GM12878 (cell line): ENCODE data around the gene REEP2.

Experiments
- EGR1 ChIP-seq, 2 experiments: IDR thresholded peaks; 1 replicate in 1 of 2; 2 replicates in 1 of 2; pipeline ENCODE4 v1.6.1; 2011 to 2012; ENCODE audit warnings: low read depth in 2 of 2, low read length in 2 of 2, borderline replicate concordance in 1 of 2, mild to moderate bottlenecking in 1 of 2, moderate library complexity in 1 of 2
- JUND ChIP-seq: IDR thresholded peaks from 2 replicates; pipeline ENCODE4 v1.6.1; 2012; ENCODE audit warnings: low read depth, mild to moderate bottlenecking, low read length, improper control_type of control experiment, moderate library complexity
- POLR2A ChIP-seq: IDR thresholded peaks from 2 replicates; pipeline ENCODE4 v1.6.1; 2011; ENCODE audit warnings: low read depth, mild to moderate bottlenecking, low read length
- ZZZ3 ChIP-seq: IDR thresholded peaks from 2 replicates; pipeline ENCODE4 v1.6.1; 2011; ENCODE audit warnings: low read depth; ENCODE audit not compliant: control insufficient read depth, insufficient read length
- TF ChIP-seq, protein P1 (sequence below), 3 experiments: IDR thresholded peaks in 2 of 3; conservative IDR thresholded peaks in 1 of 3; 2 replicates each; pipeline ENCODE4 v1.5.1; 2011; ENCODE audit warnings: low read depth in 3 of 3, low read length in 3 of 3, mild to moderate bottlenecking in 3 of 3, control low read depth in 2 of 3, moderate library complexity in 2 of 3, inconsistent platforms in 1 of 3, mixed read lengths in 1 of 3; ENCODE audit not compliant: control insufficient read depth in 2 of 3, insufficient read depth in 1 of 3; ENCODE audit errors: extremely low read depth in 1 of 3
- TF ChIP-seq, protein P2 (sequence below): fragments of 450-650 bp; IDR thresholded peaks from 2 replicates; pipeline ENCODE4 v1.6.1; 2017; ENCODE audit warnings: mild to moderate bottlenecking, moderate library complexity

DNA sequence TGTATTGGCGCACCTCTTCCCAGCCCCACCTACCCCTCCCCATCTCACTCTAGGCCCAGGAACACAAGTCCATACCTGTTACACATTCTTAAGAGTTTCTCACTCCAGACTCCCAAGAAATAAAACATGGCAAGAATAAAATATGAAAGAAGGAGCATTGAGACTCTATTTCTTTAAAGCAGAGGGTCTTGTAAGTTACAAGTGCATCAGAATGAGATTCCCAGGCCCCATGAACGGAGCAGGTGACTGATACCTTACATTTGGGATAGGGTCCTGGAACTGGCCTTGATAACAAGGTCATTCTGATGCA, 32.1 kb downstream of the REEP2 start:
- TF ChIP-seq, protein P1, sequence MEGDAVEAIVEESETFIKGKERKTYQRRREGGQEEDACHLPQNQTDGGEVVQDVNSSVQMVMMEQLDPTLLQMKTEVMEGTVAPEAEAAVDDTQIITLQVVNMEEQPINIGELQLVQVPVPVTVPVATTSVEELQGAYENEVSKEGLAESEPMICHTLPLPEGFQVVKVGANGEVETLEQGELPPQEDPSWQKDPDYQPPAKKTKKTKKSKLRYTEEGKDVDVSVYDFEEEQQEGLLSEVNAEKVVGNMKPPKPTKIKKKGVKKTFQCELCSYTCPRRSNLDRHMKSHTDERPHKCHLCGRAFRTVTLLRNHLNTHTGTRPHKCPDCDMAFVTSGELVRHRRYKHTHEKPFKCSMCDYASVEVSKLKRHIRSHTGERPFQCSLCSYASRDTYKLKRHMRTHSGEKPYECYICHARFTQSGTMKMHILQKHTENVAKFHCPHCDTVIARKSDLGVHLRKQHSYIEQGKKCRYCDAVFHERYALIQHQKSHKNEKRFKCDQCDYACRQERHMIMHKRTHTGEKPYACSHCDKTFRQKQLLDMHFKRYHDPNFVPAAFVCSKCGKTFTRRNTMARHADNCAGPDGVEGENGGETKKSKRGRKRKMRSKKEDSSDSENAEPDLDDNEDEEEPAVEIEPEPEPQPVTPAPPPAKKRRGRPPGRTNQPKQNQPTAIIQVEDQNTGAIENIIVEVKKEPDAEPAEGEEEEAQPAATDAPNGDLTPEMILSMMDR (IDR thresholded peaks at IDR 0.05 in 2 of 3, conservative IDR thresholded peaks at IDR 0.05 in 1 of 3; ENCODE audit: control insufficient read depth in 2 of 3, extremely low read depth in 1 of 3, insufficient read depth in 1 of 3, low read depth in 3 of 3, low read length in 3 of 3), result no peak
- TF ChIP-seq POLR2A (no peak), JUND (no peak), ZZZ3 (no peak), EGR1 (IDR thresholded peaks at IDR 0.05; ENCODE audit: borderline replicate concordance in 1 of 2, low read depth in 2 of 2, low read length in 2 of 2) (no peak)
- TF ChIP-seq, protein P2, sequence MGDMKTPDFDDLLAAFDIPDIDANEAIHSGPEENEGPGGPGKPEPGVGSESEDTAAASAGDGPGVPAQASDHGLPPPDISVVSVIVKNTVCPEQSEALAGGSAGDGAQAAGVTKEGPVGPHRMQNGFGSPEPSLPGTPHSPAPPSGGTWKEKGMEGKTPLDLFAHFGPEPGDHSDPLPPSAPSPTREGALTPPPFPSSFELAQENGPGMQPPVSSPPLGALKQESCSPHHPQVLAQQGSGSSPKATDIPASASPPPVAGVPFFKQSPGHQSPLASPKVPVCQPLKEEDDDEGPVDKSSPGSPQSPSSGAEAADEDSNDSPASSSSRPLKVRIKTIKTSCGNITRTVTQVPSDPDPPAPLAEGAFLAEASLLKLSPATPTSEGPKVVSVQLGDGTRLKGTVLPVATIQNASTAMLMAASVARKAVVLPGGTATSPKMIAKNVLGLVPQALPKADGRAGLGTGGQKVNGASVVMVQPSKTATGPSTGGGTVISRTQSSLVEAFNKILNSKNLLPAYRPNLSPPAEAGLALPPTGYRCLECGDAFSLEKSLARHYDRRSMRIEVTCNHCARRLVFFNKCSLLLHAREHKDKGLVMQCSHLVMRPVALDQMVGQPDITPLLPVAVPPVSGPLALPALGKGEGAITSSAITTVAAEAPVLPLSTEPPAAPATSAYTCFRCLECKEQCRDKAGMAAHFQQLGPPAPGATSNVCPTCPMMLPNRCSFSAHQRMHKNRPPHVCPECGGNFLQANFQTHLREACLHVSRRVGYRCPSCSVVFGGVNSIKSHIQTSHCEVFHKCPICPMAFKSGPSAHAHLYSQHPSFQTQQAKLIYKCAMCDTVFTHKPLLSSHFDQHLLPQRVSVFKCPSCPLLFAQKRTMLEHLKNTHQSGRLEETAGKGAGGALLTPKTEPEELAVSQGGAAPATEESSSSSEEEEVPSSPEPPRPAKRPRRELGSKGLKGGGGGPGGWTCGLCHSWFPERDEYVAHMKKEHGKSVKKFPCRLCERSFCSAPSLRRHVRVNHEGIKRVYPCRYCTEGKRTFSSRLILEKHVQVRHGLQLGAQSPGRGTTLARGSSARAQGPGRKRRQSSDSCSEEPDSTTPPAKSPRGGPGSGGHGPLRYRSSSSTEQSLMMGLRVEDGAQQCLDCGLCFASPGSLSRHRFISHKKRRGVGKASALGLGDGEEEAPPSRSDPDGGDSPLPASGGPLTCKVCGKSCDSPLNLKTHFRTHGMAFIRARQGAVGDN, result no peak
